AG09319 (cell line): ENCODE data around the gene LNP1.

Experiments
- DNase-seq: peaks from one replicate; pipeline ENCODE4 v3.0.0-alpha.2; 2010; ENCODE audit warnings: low read depth; ENCODE audit errors: extremely low read depth
- TF ChIP-seq, protein P1 (sequence below): IDR thresholded peaks from 2 replicates; pipeline ENCODE4 v1.5.1; 2011; ENCODE audit warnings: low read depth, mild to moderate bottlenecking, inconsistent platforms, low read length, moderate library complexity

LNP1 gene

GRCh38 chr3:100384733-100385525 lies 16.4 kb upstream of the LNP1 start:
- TF ChIP-seq, protein P1, sequence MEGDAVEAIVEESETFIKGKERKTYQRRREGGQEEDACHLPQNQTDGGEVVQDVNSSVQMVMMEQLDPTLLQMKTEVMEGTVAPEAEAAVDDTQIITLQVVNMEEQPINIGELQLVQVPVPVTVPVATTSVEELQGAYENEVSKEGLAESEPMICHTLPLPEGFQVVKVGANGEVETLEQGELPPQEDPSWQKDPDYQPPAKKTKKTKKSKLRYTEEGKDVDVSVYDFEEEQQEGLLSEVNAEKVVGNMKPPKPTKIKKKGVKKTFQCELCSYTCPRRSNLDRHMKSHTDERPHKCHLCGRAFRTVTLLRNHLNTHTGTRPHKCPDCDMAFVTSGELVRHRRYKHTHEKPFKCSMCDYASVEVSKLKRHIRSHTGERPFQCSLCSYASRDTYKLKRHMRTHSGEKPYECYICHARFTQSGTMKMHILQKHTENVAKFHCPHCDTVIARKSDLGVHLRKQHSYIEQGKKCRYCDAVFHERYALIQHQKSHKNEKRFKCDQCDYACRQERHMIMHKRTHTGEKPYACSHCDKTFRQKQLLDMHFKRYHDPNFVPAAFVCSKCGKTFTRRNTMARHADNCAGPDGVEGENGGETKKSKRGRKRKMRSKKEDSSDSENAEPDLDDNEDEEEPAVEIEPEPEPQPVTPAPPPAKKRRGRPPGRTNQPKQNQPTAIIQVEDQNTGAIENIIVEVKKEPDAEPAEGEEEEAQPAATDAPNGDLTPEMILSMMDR: no peak
- DNase-seq: no peak

DNA sequence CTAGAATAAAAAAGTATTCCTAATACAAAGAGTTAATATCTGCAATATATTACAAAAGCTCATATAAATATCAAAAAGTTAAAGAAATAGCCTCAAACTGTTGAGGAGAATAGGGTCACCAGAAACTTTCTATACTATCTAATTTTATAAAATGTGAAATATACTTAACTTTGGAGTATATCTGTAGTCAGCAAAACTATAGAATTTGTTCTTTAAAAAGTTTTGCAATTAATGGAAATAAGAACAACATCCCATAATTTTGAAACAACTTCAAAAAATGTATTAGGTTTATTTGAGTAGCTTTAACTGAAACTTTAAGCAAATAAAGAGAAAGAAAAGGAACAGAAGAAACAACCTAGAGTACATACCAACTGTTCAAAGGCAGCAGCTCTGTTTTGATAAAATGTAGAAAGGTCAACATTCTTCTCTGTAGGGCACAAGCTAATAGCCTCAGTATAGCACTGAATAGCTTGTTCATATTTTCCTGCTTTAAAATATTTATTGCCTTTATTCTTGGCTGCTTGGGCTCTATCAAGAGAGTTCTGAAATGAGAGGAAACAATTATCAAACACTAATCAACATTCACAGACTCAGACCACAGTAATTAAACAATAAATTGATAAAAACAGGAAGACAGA lies 14.8 kb upstream of the LNP1 start:
- DNase-seq: no peak
- TF ChIP-seq, protein P1: no peak

DNA sequence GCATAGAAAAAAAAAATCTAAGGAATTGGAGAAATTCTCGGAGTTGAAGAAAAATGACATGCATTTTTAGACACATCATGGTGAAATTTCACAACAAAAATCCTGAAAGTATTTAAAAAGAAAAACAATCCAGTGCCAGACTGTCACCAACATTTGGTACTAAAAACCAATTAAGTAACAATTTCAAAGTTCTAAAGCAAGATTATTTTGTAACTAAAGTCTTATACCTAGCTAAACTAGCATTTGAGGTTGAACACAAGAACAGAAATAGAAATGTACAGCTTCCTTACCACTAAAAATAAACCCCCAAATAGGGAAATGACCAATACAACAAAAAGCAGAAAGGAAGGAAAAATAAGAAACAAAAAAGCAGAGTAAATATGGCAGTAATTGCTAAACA lies 12.3 kb upstream of the LNP1 start:
- DNase-seq: no peak
- TF ChIP-seq, protein P1: no peak

DNA sequence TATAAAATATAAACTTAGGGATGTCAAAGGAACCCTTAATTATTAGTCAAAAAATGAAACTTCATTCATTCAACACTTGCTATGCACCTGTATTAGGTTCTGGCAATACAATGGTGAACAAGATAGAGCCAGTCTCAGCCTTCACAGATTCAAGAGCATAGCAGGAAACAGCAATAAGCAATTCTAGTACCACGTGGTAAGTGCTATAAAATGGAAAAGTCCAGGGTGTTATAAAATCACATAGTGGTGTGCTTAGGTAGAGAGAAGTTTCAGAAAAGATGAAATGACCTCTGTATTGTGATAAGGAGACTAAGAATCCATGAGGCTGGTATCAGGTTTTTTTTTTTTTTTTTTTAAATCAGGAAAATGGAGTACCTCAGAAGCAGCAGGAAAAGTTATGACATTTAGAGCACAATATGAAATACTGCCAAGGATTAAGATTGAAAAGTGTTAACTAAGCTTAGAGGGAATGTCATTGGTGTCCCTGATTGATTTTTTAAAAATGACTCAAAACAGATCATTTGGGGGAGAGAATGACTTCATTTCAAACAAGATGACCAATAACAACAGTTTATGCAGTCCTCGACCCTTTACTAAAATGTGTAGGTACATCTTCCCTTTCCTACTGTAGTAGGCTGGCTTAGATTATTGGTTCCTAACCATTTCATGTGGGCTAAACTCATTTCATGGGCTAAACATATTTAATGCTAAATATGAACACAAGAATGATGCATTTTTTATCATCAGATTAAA lies 5.5 kb upstream of the LNP1 start:
- DNase-seq: no peak
- TF ChIP-seq, protein P1: no peak

- no peak for DNase-seq
- TF ChIP-seq, protein P1: no peak
Measured at GRCh38 chr3:100396967-100397366, 4.4 kb upstream of the LNP1 start.

DNA sequence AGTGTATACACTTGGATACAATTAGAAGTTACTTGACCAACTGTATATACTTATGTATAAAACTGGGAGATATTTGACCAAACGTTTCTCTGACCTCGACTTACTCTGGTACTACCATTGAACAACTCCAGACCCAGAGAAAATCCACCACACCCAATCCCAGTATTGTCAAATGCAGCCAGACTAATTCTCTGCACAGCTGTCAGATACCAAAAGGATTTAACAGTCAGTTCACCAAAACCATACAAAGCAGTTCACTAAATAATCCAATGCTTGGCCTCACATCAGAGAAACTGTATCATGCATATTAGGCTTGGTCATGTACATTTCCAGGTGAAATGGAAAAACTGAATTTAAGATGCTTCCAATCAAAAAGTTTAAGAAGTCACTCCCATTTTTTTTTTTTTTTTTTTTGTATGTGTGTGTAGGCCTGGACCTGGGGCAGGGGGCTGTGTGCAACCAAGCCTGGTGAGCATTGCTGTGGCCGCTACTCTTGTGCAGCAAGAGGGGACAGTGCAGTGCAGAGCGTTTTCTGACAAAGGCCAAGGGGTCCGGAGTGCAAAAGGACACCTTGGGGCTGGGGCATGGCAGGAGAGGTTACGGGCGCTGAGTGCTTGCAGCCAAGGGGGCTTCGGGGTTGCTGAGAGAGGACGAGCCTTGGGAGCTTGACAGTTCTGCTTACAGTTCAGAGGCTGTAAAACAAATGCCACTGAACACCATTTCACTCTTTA lies 1.8 kb upstream of the LNP1 start:
- TF ChIP-seq, protein P1: no peak
- DNase-seq: no peak
